Effector memory CD8-positive, alpha-beta T cell (primary cell): ENCODE results near the gene PRKCE.

Source experiments
- ATAC-seq: fragments of 150-1000 bp; cut with Tn5 transposase; replicated peaks from 2 replicates; pipeline ENCODE4 v1.10.0; 2021; ENCODE audit warnings: mild to moderate bottlenecking, moderate library complexity
- DNase-seq, 3 experiments: peaks; one replicate each; pipeline ENCODE4 v3.0.0; 2021
- H3K27ac Mint-ChIP-seq, 2 donors: one replicate each; pipeline ENCODE4 v1.8.0; 2022; ENCODE audit warnings: mild to moderate bottlenecking in 2 of 2, mixed read lengths in 2 of 2, moderate library complexity in 2 of 2
- H3K27me3 Mint-ChIP-seq, 2 donors: one replicate each; pipeline ENCODE4 v1.8.0; 2022; ENCODE audit warnings: mixed read lengths in 2 of 2
- H3K36me3 Mint-ChIP-seq: one replicate; pipeline ENCODE4 v1.8.0; 2022; ENCODE audit warnings: mild to moderate bottlenecking, moderate library complexity, mixed read lengths; ENCODE audit not compliant: insufficient read depth
- H3K4me1 Mint-ChIP-seq, 2 donors: one replicate each; pipeline ENCODE4 v1.8.0; 2022; ENCODE audit warnings: low read depth in 2 of 2, mixed read lengths in 2 of 2
- H3K4me3 Mint-ChIP-seq, 2 donors: one replicate each; pipeline ENCODE4 v1.8.0; 2022; ENCODE audit warnings: mild to moderate bottlenecking in 2 of 2, mixed read lengths in 2 of 2, moderate library complexity in 2 of 2
- H3K9me3 Mint-ChIP-seq, 2 donors: one replicate each; pipeline ENCODE4 v1.8.0; 2022; ENCODE audit warnings: mixed read lengths in 2 of 2

Gene PRKCE

GRCh38 chr2:45754131-45755010, 102.9 kb downstream of the PRKCE start:
- Mint-ChIP-seq H3K9me3 (no peaks in the 10 kb centered on the region), H3K27me3 (no peaks in the 10 kb centered on the region), H3K36me3 (no peaks in the 10 kb centered on the region), H3K4me1 (peaks cover 13 to 24% of the 10 kb centered on the region in 2 donors), H3K27ac (no peak overlapping the region), H3K4me3 (no peak overlapping the region)
- DNase-seq (no peak), ATAC-seq (no peak)

DNA sequence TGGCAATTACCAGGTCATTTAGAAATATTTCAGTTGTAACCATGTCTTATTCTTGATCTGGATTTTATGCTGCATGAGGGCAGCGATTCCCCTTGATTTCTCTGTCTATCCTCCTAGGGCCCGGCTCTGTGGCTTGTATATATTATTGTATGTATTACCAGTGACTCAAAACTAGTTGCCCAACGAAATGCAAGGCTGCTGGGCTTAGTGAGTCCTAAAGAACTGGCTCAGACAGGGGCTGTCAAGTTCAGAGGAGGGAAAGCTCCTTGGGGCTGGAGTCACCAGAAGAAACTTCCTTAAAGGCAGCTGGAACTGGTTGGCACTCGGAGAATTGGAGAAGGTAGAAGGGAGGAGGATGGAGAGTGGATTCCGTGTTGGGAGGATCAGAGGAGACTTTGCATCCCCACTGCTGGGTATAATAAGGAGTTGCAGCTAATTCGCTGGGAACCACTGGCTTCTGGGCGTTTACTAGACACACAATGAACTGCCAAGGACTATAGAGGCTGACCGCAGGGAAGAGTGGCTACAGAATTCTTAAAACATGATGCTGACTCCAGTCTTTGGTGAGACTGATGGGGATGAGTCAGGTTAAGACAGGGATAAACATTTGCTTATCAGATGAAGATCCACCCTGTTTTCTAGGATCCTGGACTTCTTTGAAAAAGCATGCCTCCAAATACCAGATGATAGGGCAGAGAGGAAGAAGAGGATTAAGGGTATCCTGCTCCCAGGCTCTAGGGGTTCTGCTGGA, 104.3 kb downstream of the PRKCE start:
- Mint-ChIP-seq H3K36me3 (no peaks in the 10 kb centered on the region), H3K9me3 (no peaks in the 10 kb centered on the region), H3K4me3 (no peak overlapping the region), H3K4me1 (peaks cover 8 to 15% of the 10 kb centered on the region in 2 donors), H3K27ac (no peak overlapping the region), H3K27me3 (no peaks in the 10 kb centered on the region)
- DNase-seq (no peak), ATAC-seq (no peak)

- Mint-ChIP-seq H3K9me3 (no peaks in the 10 kb centered on the region), H3K4me1 (peaks cover 6 to 16% of the 10 kb centered on the region in 2 donors), H3K27me3 (no peaks in the 10 kb centered on the region), H3K4me3 (no peak overlapping the region), H3K36me3 (no peaks in the 10 kb centered on the region), H3K27ac (no peak overlapping the region)
- ATAC-seq, result no peak
- DNase-seq, result no peak
These were observed 106.5 kb downstream of the PRKCE start for GRCh38 chr2:45758018-45758417.

DNA sequence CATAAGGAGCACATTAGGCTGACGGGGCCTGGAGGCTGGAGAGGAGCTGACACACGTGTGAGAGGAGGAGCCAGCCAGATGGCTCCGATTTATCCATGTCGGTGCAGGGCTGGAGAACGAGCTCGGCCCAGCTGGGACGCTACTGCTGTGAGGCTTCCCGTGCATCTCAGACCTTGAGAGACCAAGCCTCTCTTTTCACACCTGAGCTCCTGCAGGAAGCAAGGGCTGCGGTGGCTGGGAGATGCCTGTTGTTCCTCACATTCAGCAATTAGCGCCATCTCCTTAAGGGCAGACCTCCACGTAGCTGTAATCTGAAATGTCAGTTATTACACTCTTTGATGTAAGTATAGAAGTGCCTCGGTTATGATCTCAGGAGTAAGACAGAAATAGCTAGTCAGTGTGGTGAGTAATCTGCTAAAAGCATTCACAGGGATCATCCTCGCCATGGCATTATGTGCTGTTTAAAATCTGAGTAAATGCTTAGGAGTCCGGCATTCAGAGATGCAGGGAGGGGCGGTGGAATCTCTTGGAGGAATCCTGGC, 107.9 kb downstream of the PRKCE start:
- DNase-seq (no peak), ATAC-seq (no peak)
- H3K27me3 Mint-ChIP-seq, result no peaks in the 10 kb centered on the region
- no peaks in the 10 kb centered on the region for H3K36me3 Mint-ChIP-seq
- no peak overlapping the region for H3K27ac Mint-ChIP-seq
- no peak overlapping the region for H3K4me3 Mint-ChIP-seq
- H3K9me3 Mint-ChIP-seq, result no peaks in the 10 kb centered on the region
- H3K4me1 Mint-ChIP-seq, result peaks cover 5 to 16% of the 10 kb centered on the region in 2 donors

DNA sequence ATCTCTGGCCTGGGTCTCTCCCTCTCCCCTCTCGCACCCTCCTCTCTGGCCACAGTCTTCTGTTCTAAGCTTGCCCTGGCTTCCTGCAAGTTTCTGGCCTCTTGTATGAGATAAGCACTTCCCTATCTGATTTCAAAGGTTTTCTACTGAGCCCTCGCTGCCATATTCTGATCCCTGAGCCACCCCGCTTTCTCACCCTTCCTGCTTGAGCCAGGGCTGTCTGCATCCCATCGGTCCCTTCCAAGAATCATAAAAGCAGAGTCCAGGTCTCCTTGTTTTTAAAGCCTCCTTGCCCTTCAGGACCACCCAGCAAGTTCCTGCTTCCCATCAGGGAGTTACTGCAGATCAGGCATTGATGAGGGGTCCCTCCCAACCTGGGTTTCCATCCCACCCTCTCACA, 110.2 kb downstream of the PRKCE start:
- no peak for ATAC-seq
- H3K27ac Mint-ChIP-seq, result no peak overlapping the region
- H3K9me3 Mint-ChIP-seq, result no peaks in the 10 kb centered on the region
- DNase-seq, result no peak
- H3K4me3 Mint-ChIP-seq, result no peak overlapping the region
- H3K36me3 Mint-ChIP-seq, result peaks cover 4% of the 10 kb centered on the region
- H3K27me3 Mint-ChIP-seq, result no peaks in the 10 kb centered on the region
- H3K4me1 Mint-ChIP-seq, result peaks cover 5 to 13% of the 10 kb centered on the region in 2 donors

GRCh38 chr2:45763255-45763654, 111.8 kb downstream of the PRKCE start:
- Mint-ChIP-seq H3K27me3 (no peaks in the 10 kb centered on the region), H3K4me1 (peaks cover 5 to 13% of the 10 kb centered on the region in 2 donors), H3K4me3 (no peak overlapping the region), H3K27ac (no peak overlapping the region), H3K36me3 (peaks cover 4% of the 10 kb centered on the region), H3K9me3 (no peaks in the 10 kb centered on the region)
- DNase-seq (no peak), ATAC-seq (no peak)

GRCh38 chr2:45763797-45764196, 112.3 kb downstream of the PRKCE start:
- DNase-seq, result no peak
- no peak overlapping the region for H3K4me3 Mint-ChIP-seq
- H3K9me3 Mint-ChIP-seq, result no peaks in the 10 kb centered on the region
- no peaks in the 10 kb centered on the region for H3K27me3 Mint-ChIP-seq
- peaks cover 5 to 15% of the 10 kb centered on the region in 2 donors for H3K4me1 Mint-ChIP-seq
- H3K36me3 Mint-ChIP-seq, result peaks cover 4% of the 10 kb centered on the region
- ATAC-seq, result no peak
- no peak overlapping the region for H3K27ac Mint-ChIP-seq

- H3K27me3 Mint-ChIP-seq, result no peaks in the 10 kb centered on the region
- H3K9me3 Mint-ChIP-seq, result no peaks in the 10 kb centered on the region
- ATAC-seq (no peak), DNase-seq (no peak)
- H3K27ac Mint-ChIP-seq, result no peak overlapping the region
- no peak overlapping the region for H3K4me3 Mint-ChIP-seq
- peaks cover 9 to 14% of the 10 kb centered on the region in 2 donors for H3K4me1 Mint-ChIP-seq
- H3K36me3 Mint-ChIP-seq, result peaks cover 4% of the 10 kb centered on the region
These were observed 113.7 kb downstream of the PRKCE start for GRCh38 chr2:45765007-45765727.

- H3K4me3 Mint-ChIP-seq, result no peak overlapping the region
- DNase-seq (no peak), ATAC-seq (no peak)
- no peaks in the 10 kb centered on the region for H3K27me3 Mint-ChIP-seq
- no peaks in the 10 kb centered on the region for H3K9me3 Mint-ChIP-seq
- peaks cover 4% of the 10 kb centered on the region for H3K36me3 Mint-ChIP-seq
- H3K4me1 Mint-ChIP-seq, result peaks cover 11 to 14% of the 10 kb centered on the region in 2 donors
- no peak overlapping the region for H3K27ac Mint-ChIP-seq
These were observed 114.3 kb downstream of the PRKCE start for GRCh38 chr2:45765728-45766254.

- Mint-ChIP-seq H3K4me3 (no peak overlapping the region), H3K27me3 (no peaks in the 10 kb centered on the region), H3K36me3 (peaks cover 4% of the 10 kb centered on the region), H3K4me1 (peaks cover 6 to 9% of the 10 kb centered on the region in 2 donors), H3K27ac (no peak overlapping the region), H3K9me3 (no peaks in the 10 kb centered on the region)
- no peak for DNase-seq
- no peak for ATAC-seq
These were observed 116.7 kb downstream of the PRKCE start for GRCh38 chr2:45768208-45768607.

DNA sequence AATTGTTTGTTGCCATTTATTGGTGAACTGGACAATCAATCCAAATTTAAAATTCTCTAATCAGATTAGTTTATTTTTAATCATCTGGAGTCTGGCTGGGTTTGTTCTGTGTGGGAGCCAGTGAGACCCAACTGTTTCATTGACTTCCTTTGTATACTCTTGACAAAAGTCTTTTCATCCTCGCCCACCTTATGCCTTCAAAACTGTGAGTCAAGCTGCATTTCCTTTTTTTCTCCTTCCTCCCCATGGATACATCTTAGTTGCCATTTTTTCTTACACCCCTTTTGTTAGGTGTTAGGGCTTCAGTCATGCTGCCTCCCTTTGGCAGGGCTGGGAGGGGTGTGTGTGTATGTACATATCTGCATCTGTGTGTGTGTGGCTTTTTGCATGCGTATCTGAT, 117.6 kb downstream of the PRKCE start:
- H3K4me1 Mint-ChIP-seq, result peaks cover 4 to 6% of the 10 kb centered on the region in 2 donors
- no peak overlapping the region for H3K4me3 Mint-ChIP-seq
- DNase-seq (no peak), ATAC-seq (no peak)
- peaks cover 4% of the 10 kb centered on the region for H3K36me3 Mint-ChIP-seq
- H3K27me3 Mint-ChIP-seq, result no peaks in the 10 kb centered on the region
- H3K9me3 Mint-ChIP-seq, result no peaks in the 10 kb centered on the region
- H3K27ac Mint-ChIP-seq, result no peak overlapping the region

GRCh38 chr2:45769854-45770576, 118.5 kb downstream of the PRKCE start:
- peaks cover 4 to 6% of the 10 kb centered on the region in 2 donors for H3K4me1 Mint-ChIP-seq
- no peaks in the 10 kb centered on the region for H3K9me3 Mint-ChIP-seq
- no peaks in the 10 kb centered on the region for H3K27me3 Mint-ChIP-seq
- no peak for ATAC-seq
- DNase-seq, result no peak
- peaks cover 4% of the 10 kb centered on the region for H3K36me3 Mint-ChIP-seq
- H3K27ac Mint-ChIP-seq, result no peak overlapping the region
- no peak overlapping the region for H3K4me3 Mint-ChIP-seq
